ENCODE results near the gene RNF126. TPM values are rescaled to one million over a fixed set of nuclear protein-coding genes. Genes with fewer than 3 reads are reported as not detected.

RNF126 gene
- total RNA-seq, 1 donor from 2014 or later, result 58.3 TPM

DNA sequence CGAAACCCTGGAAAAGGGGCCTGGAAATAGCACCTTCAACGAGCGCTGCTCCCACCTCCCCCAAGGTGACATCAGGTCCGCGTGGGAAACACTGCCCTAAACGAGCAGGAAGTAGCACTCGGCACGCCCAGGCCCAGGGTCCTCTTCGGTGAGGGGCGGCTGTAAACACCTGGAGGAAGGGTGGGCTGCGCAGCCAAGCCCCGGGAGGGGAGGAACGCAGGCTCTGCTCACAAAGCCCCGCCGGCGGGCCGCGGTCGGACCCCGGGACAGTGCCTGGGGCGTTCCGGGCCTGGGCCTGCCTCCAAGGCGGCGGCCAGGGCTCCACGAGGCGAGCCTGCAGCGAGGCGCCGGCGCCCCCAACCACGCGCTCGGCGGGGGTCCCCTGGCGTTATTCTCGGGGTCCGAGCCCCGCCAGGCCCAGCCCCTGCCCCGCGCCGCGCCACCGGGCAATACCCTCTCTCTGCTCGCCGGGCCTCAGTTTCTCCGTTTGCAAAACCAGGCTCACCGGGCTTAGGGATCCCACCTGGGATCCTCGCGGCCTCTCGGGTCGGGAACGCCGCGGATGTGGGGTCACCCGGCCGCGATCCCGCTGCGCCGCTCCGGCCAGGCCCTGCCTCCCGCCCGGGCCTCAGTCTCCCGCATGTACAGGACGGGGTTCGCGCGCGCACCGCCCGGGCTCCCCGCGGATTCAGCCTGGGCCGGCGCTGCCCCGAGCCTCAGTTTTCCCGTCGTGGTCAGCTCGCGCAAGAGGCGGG is 630 bp downstream of the RNF126 start:
- peak overlapping the region; percentile 78 for H3K27ac ChIP-seq (ENCODE audit: low read depth, low read length)

DNA sequence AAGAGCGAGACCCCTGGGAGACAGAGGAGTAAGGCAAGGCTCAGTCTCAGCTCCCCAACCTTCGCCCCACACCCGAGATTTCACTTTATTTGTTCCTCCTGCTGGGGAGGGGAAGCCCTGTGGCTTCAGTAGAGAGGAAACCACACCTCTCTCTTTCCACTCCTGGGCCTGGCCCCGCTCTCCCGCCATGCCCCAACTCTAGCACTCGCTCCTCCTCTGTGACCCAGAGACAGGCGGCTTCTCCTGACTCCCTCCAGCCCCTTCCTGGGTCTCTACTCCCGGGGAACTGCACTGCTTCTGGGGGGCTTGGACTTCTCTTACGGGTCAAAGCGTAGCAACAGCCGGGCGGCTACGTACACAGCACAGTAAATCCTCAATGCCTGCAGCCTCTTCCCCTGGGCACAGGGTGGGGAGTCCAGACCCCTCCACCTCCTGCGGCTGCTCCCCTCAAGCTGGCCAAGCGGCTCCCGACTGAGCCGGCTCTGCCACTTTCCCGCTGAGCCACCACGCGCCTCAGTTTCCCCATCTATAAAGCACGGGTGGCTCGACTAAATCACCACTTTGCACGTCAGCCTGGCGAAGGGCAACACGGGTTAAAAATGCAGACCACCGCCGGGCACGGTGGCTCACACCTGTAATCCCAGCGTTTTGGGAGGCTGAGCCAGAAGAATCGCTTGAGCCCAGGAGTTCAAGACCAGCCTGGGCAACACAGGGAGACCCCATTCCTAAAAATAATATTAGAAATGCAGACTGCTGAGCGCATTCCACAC is 1.4 kb downstream of the RNF126 start:
- no peaks in the 10 kb centered on the region for H3K9me3 ChIP-seq (ENCODE audit: insufficient read depth, low read depth, low read length)

More for the DNA sequence above, 630 bp downstream of the RNF126 start:
- Histone ChIP-seq H3K4me1 (ENCODE audit: insufficient read depth, low read length) (peaks cover 30% of the 10 kb centered on the region), H3K79me2 (ENCODE audit: insufficient read depth, low read length) (peaks cover 59% of the 10 kb centered on the region), H2AFZ (ENCODE audit: low read depth, low read length) (no peak overlapping the region), H3K9me3 (ENCODE audit: insufficient read depth, low read depth, low read length) (peaks cover 3% of the 10 kb centered on the region), H3K4me2 (ENCODE audit: low read length) (peak overlapping the region; percentile 93), H3K4me3 (ENCODE audit: insufficient read depth, low read depth, low read length) (peak overlapping the region; percentile 70), H4K20me1 (ENCODE audit: insufficient read depth, low read length) (peaks cover 47% of the 10 kb centered on the region), H3K9ac (ENCODE audit: low read length) (peak overlapping the region; percentile 95), H3K27me3 (ENCODE audit: insufficient read depth, low read length) (no peaks in the 10 kb centered on the region), H3K36me3 (ENCODE audit: insufficient read depth, low read length) (no peaks in the 10 kb centered on the region)
- no peaks in the 10 kb centered on the region for H3K9me3 Mint-ChIP-seq (ENCODE audit: unreplicated experiment)
- TF ChIP-seq, protein P1, sequence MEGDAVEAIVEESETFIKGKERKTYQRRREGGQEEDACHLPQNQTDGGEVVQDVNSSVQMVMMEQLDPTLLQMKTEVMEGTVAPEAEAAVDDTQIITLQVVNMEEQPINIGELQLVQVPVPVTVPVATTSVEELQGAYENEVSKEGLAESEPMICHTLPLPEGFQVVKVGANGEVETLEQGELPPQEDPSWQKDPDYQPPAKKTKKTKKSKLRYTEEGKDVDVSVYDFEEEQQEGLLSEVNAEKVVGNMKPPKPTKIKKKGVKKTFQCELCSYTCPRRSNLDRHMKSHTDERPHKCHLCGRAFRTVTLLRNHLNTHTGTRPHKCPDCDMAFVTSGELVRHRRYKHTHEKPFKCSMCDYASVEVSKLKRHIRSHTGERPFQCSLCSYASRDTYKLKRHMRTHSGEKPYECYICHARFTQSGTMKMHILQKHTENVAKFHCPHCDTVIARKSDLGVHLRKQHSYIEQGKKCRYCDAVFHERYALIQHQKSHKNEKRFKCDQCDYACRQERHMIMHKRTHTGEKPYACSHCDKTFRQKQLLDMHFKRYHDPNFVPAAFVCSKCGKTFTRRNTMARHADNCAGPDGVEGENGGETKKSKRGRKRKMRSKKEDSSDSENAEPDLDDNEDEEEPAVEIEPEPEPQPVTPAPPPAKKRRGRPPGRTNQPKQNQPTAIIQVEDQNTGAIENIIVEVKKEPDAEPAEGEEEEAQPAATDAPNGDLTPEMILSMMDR (IDR thresholded peaks at IDR 0.05; ENCODE audit: insufficient read depth, low read depth, low read length), result no peak
- DNase-seq (ENCODE audit: low read depth) (peak; percentile 32), FAIRE-seq (no peak)
- peaks cover 5% of the 10 kb centered on the region for H3K4me1 Mint-ChIP-seq (ENCODE audit: low read depth, unreplicated experiment)
- H3K27me3 Mint-ChIP-seq (ENCODE audit: low read depth, unreplicated experiment), result no peaks in the 10 kb centered on the region
- H3K27ac Mint-ChIP-seq (ENCODE audit: unreplicated experiment), result peak overlapping the region; percentile 81
- H3K36me3 Mint-ChIP-seq (ENCODE audit: low read depth, unreplicated experiment), result peaks cover 4% of the 10 kb centered on the region
- H3K4me3 Mint-ChIP-seq (ENCODE audit: unreplicated experiment), result peak overlapping the region; percentile 90

More for the DNA sequence above, 1.4 kb downstream of the RNF126 start:
- Histone ChIP-seq H3K79me2 (ENCODE audit: insufficient read depth, low read length) (peaks cover 67% of the 10 kb centered on the region), H3K4me3 (ENCODE audit: insufficient read depth, low read depth, low read length) (peak overlapping the region; percentile 70), H3K36me3 (ENCODE audit: insufficient read depth, low read length) (no peaks in the 10 kb centered on the region), H4K20me1 (ENCODE audit: insufficient read depth, low read length) (peaks cover 55% of the 10 kb centered on the region), H3K27ac (ENCODE audit: low read depth, low read length) (peak overlapping the region; percentile 78), H3K4me2 (ENCODE audit: low read length) (peak overlapping the region; percentile 93), H3K27me3 (ENCODE audit: insufficient read depth, low read length) (no peaks in the 10 kb centered on the region), H2AFZ (ENCODE audit: low read depth, low read length) (no peak overlapping the region), H3K4me1 (ENCODE audit: insufficient read depth, low read length) (peaks cover 30% of the 10 kb centered on the region), H3K9ac (ENCODE audit: low read length) (peak overlapping the region; percentile 95)
- no peak for FAIRE-seq
- no peak for DNase-seq (ENCODE audit: low read depth)
- TF ChIP-seq, protein P1 (IDR thresholded peaks at IDR 0.05; ENCODE audit: insufficient read depth, low read depth, low read length), result no peak
- no peak for TF ChIP-seq EZH2 (IDR thresholded peaks at IDR 0.05; ENCODE audit: insufficient read depth, low read length)
- Mint-ChIP-seq H3K27ac (ENCODE audit: unreplicated experiment) (peak overlapping the region; percentile 81), H3K9me3 (ENCODE audit: unreplicated experiment) (no peaks in the 10 kb centered on the region), H3K4me1 (ENCODE audit: low read depth, unreplicated experiment) (peaks cover 5% of the 10 kb centered on the region), H3K4me3 (ENCODE audit: unreplicated experiment) (peak overlapping the region; percentile 90), H3K36me3 (ENCODE audit: low read depth, unreplicated experiment) (peaks cover under 1% of the 10 kb centered on the region), H3K27me3 (ENCODE audit: low read depth, unreplicated experiment) (no peaks in the 10 kb centered on the region)

Measured in astrocyte (in vitro differentiated cells and primary cell).